ENCODE measurements around the gene LAMA5. TPM values are rescaled to one million over a fixed set of nuclear protein-coding genes. Genes with fewer than 3 reads are reported as not detected.

Gene LAMA5
- polyA plus RNA-seq, 4 donors = 70.5 to 201 (median 146) TPM

DNA sequence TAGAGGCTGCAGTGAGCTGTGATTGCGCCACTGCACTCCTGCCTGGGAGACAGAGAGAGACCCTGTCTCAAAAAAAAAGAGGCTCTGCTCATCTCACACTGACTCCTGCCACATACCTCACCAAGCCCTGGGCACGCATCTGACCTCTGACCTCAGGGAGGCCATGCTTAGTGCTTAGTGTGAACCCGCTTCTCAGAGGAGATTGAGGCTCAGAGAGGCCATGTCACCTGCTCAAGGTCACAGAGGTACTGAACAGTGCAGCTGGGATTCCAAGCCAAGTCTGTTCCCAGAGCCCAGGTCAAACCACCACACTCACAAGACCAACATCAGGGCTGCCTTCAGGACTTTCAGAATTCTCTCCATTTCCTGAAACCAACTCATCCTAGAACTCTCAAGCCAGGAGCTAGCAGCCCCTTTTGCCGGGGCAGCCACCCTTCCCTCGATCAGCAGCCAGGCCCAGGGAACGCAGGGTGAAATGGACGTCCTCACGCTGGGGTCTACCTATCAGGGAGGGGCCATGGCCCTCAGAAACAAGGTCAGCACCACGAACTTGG, 37.1 kb upstream of the LAMA5 start:
- DNase-seq (ENCODE audit: low read depth in 4 of 4, low spot score in 2 of 4) = no peak

DNA sequence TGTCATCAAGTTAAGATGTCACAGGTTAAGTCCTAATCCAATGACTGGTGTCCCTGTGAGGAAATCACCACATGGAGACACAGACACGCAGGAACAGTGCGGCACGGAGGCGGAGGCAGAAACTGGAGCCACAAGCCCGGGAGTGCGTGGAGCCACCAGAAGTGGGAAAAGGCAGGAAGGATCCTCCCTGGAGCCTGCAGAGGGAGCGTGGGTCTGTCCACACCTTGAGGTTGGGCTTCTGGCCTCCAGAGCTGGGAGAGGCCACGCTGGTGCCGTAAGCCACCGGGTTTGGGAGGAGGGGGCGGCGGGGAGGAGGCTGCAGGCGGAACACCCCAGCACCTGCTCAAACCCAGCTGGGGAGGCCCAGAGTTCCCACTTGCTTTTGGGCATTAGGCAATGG, 36.2 kb upstream of the LAMA5 start:
- no peak for DNase-seq (ENCODE audit: low read depth in 4 of 4, low spot score in 2 of 4)

DNA sequence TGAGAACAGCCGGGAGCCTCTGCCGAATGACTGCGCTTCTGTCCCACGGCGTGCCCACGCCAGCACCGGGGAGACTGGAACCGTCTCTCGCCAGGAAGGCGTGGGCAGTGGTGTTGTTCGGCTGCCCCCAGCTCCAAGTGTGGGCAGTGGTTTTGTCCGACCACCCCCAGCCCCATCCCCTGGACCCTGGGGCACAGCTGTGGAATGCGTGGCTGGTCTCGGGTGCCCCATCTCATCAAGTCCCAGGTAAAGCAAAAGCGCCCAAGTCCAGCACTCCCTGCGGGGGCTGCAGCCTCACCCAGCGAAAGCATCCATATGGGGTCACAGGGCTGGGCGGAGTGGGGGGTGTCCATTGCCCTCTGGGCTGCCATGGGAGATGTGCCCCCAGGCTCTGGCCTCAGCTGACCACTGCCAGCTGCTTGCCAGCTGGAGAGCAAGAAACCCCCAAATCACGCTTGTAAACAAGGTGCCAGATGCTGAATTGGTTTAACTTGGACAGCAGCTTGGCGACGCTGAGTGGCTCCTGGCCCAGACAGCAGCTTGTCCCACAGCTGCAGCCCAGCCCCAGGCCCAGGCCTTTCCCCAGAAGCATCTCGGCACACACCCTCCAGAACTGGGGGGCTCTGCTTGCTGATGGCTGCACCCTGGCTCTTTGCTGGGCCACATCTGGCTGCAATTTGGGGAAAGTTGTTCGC, 35.5 kb upstream of the LAMA5 start:
- DNase-seq (ENCODE audit: low read depth in 4 of 4, low spot score in 2 of 4) = no peak

DNA sequence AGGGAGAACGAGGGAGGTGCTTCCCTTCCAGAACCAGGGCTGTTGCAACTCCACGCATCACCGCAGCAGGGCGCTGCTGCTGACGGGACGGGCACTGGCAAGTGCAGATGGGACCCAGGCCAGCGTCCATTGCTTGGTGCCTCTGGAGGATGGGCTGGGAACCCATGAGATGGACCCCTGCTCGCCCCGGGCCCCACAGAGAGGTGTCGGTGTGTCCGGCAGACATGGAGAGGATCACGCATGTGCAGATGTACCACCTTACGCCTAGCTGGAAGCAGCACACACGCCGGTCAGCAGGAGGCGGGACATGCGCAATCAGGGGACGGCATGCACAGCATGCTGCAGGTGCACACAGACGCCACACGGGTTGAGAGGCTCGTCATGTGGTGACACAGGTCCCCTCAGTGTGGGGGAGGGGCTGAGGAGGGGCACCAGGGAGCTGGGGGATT, 34.2 kb upstream of the LAMA5 start:
- no peak for DNase-seq (ENCODE audit: low read depth in 4 of 4, low spot score in 2 of 4)

DNA sequence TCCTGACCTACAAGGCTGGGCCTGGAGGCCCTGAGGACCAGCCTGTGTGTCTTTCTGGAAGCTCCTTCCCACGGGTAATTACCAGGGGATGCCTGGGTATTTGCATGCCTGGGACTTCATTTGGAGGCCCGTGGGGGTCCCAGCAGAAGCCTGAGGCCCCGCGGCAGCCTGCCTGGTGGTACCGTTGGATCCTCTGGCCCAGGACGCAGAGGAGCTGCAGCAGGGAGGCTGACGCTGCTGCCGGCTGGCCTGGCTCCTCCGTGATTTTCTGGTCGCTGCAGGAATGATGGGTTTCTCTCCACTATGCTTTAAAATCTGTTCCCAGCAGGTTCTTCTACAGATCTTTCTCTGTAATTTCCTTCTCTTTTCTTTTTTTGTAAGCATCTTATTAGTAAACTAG, 33.4 kb upstream of the LAMA5 start:
- no peak for DNase-seq (ENCODE audit: low read depth in 4 of 4, low spot score in 2 of 4)

DNA sequence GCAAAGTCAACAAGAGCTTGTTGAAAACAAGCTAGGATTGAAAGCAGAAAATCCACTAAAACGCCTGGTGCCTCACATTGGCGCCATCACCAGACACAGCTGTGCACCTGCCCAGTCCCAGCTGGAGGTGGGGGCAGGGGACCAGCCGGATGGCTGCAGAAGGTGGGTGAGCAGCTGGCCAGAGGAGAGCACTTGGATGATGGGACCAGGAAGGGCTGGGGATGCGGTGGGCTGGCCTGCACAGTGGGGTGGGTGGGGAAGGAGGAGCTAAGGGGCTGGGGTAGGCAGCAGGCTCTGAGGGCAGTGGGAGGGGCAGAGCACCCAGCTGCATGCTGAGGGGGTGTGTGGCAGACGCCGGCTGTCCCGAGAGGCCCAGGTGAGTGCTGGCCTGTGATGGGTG, 32.9 kb upstream of the LAMA5 start:
- DNase-seq (ENCODE audit: low read depth in 4 of 4, low spot score in 2 of 4) = no peak

DNA sequence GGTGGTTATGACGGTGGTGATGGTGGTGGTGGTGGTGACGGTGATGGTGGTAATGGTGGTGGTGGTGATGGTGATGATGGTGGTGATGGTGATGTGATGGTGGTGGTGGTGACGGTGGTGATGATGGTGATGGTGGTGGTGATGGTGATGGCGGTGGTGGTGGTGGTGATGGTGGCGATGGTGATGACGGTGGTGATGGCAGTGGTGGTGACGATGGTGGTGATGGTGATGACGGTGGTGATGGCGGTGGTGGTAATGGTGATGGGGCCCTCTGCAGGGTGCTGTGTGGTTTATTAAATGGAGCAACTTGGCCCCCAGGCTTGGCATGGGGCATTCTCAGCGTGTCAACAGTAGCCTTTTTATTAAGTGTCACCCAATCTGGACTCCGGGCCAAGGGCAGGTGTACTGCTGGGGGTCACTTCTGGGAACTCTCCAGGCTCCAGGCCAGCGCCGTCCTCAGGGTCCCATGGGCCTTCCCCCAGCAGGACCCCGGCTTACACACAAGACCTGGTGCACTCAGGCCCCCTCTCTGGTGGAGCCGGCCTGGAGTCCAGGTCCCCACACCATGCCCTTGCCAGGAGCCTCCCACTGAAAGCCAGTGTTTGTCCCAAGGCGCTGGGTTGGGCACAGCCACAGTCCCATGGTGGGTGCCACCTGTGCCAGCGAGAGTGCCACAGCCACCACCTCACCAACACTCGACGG, 31.2 kb upstream of the LAMA5 start:
- DNase-seq (ENCODE audit: low read depth in 4 of 4, low spot score in 2 of 4) = no peak

DNA sequence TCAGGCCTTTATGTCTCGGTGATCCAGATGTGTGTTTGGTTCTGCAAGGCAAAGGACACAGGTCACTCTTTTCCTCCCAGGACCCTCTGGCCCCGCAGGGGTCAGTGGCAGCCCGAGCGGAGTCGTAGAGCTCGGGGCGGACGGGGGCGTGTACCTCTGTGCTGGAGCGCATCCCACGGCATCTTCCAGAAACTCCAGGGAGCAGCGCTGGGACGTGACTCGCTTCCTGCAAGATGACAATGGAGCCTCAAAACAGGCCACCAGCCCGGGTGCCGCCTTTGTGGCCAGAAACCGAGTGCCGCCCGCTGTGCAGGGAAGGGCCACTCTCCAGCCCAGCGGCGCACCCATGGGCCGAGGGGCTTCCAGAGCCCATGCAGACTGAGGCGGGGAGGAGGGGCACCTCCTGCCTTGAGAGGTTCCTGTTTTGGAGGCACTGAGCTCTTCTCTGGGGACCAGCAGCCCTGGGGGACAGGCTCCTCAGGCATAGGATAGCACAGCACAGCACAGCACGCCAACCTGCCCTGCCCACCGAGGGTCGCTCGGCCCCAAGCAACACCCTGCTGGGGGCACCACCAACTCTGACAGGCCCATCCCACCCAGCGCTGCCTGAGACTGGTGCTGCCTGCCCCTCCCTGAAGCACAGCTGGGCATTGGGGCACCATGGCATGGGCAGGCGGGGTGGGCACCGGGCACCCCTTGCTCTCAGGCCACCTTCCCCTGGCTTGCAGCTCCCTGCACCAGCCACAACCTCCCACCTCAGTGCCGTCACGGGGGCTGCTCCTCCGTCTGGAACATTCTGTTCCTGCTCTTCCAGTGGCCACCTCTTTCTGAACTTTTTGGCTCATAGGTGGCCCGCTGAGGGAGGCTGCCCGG, 29.5 kb upstream of the LAMA5 start:
- no peak for DNase-seq (ENCODE audit: low read depth in 4 of 4, low spot score in 2 of 4)

DNA sequence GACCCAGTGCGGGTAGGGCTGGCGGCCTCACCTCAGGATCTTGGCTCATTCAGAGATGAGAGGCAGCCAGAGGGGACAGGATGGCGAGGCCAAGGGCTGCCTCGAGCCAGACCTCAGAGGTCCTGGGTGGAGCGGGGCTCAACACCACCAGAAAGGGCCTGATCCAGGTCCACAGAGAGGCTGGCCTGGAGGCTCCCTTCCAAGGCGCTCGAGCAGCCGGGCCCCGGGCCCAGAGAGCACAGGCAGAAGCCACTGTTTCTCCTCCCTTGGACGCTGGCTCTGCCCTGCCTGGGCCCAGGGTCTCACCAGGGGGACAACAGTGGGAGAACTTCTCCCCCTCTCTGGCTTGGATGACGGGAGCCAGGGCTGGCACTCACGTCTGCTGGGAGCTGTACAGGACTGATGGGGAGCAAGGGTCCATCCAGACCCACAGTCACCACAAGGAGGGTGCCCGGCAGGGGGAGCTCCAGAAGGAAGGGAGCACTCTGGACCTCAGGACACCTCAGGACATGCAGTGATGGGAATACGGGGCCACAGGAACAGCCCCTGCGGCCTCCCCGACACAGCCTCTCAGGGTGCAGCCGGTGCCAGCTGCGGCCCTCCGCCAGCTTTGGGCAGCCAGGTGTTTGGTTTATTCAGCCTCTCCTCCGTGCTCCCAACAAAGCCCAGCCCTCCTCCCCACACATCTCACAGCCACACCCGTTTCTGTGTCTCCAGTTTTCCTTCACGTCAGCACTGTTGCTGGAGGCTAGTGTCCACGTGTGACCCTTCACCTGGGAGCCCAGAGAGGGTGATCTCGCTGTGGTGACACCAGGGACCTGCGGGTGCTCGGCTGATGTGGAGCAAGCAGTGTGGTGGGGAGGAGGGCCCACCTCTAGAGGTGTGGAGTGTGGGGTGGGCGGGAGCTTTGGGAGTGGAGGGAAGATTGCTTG, 28.5 kb upstream of the LAMA5 start:
- DNase-seq (ENCODE audit: low read depth in 4 of 4, low spot score in 2 of 4) = no peak

DNA sequence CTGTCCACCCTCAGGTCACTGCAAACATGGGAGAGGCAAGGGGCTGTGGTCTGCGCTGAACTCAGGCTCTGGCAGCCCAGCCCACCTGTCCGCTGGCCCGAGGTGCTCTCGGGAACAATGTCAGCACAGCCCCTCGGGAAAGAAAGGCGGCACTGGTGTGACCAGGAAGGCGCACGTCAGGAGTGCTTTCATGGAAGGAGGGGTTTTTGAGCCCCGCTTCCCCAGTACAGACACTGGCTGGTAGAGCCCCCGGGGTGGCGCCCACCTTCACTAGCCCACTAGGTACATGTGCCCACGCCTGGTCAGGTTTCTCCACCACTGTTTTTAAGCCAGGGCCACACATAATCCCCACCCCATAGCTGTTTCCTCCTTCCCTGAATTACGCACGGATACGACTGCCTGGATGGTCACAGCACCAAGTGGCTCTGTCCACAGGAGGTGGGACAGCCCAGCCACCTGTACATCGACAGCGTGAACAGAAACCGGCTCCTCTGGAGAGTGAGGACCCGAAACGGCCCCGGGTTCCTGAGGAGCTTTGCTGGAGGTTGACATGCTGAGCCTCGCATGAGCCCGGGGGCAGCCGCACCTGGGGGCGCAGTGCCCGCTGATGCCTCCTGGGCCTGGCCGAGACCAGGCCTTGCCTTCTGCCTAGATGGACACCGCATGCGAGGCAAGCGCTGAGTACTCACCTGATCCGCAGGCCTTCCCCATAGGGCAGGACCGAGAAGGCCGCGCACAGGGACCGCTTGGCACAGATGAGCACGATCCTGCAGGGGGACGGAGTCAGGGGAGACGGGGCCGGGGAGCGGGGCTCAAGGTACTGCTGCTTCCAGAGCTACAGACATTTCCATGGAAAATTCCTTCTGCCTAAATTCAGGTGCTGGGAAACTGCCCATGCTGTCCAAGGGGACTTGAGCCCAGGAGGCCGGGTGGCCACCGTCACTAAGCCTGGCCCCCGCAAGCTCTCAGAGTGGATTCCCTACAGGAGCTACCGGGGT, 27.4 kb upstream of the LAMA5 start:
- DNase-seq (ENCODE audit: low read depth in 4 of 4, low spot score in 2 of 4) = no peak

DNA sequence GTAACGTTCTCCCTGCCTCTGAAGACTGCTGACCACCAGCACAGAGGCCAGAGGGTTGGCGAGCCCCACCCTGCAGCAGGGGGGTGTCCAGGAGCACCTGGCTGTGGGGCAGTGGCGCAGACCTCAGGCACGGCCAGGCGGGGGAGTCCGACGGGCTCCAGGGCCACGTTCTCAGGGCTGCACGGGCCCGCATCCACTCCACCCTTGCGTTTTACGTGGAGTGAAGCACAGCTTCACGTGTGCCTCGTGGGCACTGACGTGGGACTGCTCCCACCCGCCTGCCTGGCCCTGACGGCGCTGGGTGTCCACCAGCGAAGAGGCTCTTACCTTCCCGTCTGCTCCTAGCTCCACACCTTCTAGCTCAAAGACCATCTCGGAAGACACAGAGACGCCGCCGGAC, 26.7 kb upstream of the LAMA5 start:
- no peak for DNase-seq (ENCODE audit: low read depth in 4 of 4, low spot score in 2 of 4)

DNA sequence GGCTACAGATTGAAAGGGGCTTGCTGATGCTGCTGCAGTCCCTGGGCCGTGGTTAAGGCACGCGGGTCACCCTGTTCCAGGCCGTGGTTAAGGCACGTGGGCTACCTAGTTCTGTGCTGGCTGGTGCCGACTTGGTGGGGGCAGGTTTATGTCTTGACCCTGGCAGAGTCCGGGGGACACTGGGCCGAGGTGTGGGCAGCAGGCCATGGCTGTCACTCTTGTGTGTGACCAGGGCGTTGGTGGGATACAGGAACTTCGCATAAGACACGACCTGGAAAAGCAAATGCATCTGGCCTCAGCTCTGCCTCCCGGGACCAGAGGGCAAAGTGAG, 26.2 kb upstream of the LAMA5 start:
- no peak for DNase-seq (ENCODE audit: low read depth in 4 of 4, low spot score in 2 of 4)

DNA sequence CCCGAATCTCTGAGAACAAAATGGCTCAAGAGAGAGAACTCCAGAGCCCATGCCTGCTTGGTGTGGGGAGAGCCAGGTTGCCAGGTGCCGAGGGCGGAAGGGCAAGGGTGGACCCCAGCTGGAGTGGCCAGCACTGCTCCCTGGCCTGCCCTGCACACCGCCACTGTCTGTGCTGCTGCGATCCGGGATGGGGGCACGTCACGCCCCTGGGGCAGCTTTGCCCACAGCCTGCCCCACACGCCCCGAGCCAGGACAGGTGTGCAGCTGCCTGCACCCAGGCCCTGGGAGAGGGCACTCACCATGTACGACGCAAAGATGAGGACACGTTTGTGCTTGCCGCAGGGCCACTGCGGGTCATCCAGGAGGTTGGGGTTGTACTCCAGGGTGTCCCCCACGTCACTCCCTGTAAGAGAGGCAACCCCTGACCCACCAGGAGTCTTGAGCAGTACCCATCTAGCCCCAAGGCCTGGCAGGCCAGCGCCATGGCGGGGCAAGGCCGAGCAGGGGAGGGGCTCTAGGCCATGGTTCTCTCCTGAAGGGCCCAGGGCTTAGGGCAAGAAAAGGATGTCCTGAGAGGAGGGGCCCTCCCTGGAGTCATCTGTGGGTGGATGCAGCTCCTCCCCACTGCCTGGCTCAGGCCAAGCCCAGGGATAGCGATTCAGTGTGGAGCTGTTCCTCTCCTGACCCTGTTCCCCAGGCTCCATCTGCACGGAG, 25.7 kb upstream of the LAMA5 start:
- no peak for DNase-seq (ENCODE audit: low read depth in 4 of 4, low spot score in 2 of 4)

DNA sequence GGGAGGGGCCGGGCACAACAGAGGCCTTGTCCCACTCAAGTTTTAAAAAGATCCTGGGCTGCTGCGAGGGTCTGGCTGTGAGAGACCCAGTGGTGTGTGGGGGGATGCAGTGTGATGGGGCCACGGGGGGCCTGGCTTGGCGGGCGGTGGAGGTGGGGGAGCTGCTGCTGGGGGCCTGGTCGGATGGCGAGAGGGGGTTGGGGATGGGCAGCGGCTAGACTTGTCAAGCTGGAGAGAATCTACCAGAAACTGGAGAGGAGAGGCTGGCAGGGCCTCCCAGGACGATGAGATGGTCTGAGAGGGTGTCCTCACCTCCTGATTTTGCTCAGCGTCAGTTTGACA, 24.9 kb upstream of the LAMA5 start:
- no peak for DNase-seq (ENCODE audit: low read depth in 4 of 4, low spot score in 2 of 4)

DNA sequence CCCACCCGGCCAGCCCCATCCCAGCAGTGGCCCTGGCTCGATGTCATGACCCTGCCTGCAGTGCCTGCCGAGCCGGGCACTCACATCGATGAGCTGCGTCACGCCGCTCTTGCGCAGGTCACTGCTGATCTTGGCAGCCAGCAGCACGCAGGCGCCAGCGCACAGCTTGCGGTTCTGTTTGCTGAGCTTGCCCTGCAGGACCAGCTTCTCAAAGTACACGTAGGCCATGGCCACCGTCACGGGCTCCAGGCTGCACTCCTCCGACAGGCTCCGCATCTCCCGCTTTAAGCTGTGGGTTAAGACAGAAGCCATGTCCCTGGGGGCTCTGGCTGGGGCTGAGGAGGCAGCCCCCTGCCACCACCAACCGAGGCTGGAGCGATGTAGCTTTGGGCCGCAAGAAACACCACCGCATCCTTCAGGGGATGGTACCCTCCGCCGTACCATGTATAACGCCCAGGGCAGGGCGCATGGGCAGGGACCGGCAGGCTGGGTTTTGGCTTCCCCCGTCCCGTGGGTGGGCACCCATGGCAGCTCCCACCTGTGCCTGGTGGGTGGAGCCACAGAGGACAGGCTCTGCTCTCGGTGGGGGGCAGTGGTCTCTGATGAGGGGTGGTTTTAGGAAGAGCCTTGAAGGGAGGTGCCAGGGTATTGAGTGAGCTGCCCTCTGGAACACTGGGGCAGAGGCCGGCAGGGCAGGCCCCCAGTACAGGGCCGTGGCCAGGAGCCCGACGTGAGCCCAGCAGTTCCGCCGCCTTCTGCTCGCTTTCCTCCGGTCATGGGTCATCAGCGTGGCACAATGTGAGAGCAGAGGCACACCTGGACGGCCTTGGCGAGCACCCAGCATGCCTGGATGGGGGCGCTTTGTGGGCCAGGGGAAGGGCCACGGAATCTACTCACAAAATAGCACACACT, 24.3 kb upstream of the LAMA5 start:
- no peak for DNase-seq (ENCODE audit: low read depth in 4 of 4, low spot score in 2 of 4)

DNA sequence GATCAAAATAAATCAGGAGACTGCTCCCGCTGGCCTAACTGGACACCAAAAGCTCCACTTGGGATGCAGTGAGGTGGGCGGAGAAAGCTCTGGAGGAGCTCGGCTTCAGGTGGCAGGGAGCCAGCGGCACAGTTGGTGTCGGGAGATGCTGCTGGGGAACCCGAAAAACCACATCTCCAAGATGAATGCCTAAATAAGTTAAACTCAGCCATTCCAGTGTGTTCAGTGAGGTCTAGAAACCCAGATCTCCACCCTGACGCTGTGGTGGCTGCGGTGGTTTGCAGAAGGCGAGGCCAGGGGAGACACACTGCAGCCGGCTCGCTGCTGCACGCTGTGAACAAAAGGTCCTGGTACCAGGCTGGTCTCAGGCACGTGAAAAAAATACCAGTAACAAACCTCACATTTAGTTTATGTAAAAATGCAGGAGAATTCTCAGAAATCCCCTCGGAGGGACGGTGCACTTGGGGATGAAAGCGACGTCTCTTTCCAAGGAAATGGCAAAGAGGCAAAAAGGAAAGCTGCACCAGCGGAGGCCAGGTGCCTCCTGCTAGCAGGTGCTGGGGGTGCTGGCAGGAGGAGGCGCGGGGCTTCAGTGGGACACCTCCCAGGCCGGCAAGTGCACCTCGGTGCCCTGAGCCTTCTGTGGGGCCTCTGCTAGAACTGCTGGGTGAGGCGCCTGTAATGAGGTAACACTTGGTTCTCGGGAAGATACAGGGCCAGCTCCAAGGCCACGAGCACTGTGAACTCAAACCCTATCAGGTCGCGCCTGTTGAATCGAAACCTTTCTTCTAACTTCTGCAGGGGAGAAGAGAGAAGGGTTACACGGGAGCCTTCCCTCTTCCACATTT, 23.4 kb upstream of the LAMA5 start:
- no peak for DNase-seq (ENCODE audit: low read depth in 4 of 4, low spot score in 2 of 4)
